Measurements from ENCODE around the gene PGLYRP1. TPM values are rescaled to one million over a fixed set of nuclear protein-coding genes. Genes with fewer than 3 reads are reported as not detected.
A peak's percentile ranks its signal among the peaks of the same experiment; 100 is the strongest.

The PGLYRP1 gene
- total RNA-seq, 2 donors from 2014 or later: not detected

DNA sequence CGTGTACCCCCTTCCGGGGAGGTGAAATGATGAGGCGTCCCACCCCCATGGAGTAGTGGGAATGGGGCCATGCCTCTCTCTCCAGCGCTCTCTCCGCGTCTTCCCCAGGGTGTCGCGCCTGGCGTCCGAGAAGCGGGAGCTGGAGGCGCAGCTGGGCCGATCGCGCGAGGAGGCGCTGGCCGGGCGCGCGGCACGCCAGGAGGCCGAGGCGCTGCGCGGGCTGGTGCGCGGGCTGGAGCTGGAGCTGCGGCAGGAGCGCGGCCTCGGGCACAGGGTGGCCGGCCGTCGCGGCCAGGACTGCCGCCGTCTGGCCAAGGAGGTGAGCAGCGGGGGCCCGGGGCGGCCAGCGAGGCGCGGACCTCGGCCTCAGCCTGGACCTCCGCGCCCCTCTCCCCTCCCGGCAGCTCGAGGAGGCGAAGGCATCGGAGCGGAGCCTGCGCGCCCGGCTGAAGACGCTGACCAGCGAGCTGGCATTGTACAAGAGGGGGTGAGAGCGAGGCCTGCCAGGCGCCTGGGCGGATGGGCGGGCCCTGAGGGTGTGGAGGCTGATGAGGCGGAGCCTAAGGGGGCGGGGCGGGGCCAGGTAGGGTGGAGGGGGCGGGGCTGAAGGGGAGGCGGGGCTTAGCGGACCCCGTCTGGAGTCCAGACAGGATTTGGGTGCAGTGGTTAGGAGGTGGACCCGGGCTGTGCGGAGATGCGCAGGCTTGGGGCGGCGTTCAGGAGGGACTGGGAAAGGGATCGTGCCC lies 7.7 kb downstream of the PGLYRP1 start:
- DNase-seq (peak; percentile 81 to 90), ATAC-seq (peak; percentile 89)
- intact Hi-C loops (cut with DNase I, micrococcal nuclease): no loop called here

DNA sequence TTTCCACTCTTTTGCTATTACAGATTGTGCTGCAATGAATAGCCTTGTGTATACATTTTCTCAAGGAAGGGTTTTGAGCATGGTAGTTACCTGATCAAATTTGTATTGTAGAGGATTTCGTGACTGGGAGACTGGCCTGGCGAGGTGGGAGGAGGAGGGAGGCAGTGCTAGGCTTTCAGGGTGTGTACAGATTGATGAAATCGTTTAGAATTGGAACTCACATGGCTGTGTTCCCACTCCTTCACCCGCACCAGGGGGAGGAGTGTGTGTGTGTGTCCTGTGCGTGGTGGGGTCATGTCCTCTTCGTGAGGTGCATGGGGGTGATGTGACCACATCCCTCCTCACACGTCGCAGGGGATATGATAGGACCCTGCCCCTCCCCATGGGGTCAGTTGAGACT lies 8.3 kb downstream of the PGLYRP1 start:
- ATAC-seq (no peak), DNase-seq (no peak)
- intact Hi-C loops (cut with DNase I, micrococcal nuclease): no loop called here

DNA sequence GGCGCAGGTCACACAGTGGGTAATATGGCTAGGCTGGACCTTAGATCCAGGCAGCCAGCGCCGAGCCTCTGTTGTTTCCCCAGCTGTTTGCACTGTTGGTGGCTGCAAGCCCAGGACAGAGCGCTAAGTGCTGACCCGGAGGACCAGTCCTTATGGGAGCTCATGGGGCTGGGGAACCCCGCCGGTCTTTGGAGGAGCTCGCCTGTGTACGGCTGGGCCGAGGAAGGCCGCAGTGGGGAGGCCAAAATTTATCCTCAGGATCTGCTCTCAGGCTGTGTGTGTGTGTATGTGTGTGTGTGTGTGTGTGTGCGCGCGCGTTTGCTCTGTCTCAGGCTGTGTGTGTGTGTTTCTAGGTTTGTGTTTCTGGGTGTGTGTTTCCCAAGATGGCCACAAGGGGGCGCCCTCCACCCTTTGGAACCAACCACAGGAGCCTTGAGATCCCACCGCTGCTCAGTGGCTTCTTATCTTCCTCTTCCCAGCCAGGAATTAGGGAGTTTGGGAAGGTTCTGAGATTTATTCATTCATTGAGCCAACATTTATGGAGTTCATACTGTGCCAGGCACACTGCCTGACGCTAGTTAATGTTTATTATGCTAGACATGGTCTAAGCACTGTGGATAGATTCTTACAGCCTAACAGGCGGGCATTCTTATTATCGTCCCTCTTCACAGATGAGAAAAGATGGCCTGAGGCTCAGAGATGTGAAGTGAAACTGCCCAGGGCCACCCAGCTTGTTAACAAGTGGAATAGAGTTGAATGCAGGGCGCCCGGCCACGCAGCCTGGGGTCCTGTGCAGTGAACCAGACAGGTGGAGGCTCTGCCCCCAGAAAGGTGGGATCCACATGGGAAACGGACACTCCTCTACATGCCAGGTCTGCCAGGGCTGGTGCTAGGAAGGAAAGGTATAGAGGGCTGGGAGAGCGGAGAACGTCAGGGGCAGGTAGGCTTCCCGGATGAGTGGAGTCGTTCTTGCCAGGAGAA lies 13.0 kb downstream of the PGLYRP1 start:
- intact Hi-C loops (cut with DNase I, micrococcal nuclease): no loop called here
- peak; percentile 85 for ATAC-seq
- DNase-seq: peak in 1 of 2 donors; percentile 73

DNA sequence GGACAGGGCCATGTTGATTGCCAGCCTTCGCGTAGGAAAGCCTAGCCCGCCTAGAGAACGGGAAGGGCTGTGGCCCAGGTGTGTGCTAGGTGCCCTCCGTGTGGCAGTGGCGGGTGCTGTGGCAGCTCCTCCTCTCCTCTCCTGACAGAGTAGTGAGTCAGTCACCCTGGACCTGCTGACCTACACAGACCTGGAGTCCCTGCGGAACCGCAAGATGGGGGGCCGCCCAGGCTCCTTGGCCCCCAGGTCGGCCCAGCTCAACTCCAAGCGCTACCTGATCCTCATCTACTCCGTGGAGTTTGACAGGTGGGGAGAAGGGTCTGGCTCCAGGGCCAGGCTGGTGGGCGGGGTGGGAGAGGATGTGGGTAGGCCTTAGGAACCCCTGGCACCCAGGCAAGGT lies 16.4 kb downstream of the PGLYRP1 start:
- DNase-seq: no peak
- intact Hi-C loops (cut with DNase I, micrococcal nuclease): no loop called here
- ATAC-seq: no peak

DNA sequence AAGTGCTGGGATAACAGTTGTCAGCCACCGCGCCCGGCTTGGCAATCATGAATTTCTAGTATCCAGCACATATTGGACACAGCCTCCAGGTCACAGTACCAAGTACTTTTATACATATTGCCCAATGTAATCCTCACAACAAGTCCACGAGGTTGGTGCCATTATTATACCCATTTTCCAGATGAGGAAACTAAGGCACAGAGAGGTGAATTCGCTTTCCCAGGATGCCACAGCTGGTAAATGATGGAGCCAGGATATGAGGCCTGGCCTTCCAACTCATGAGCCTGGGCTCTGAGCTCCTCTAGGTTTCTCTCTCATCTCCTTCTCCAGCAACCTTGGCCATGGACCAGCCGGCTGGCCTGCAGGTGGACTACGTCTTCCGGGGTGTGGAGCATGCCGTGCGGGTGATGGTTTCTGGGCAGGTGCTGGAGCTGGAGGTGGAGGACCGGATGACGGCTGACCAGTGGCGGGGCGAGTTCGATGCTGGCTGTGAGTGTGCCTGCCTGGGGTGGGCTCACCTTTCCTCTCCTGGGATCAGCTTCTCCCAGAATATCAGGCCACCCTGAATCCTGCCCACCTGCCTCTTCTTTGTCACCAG lies 20.1 kb downstream of the PGLYRP1 start:
- intact Hi-C loops (cut with DNase I, micrococcal nuclease): no loop called here
- ATAC-seq: no peak

DNA sequence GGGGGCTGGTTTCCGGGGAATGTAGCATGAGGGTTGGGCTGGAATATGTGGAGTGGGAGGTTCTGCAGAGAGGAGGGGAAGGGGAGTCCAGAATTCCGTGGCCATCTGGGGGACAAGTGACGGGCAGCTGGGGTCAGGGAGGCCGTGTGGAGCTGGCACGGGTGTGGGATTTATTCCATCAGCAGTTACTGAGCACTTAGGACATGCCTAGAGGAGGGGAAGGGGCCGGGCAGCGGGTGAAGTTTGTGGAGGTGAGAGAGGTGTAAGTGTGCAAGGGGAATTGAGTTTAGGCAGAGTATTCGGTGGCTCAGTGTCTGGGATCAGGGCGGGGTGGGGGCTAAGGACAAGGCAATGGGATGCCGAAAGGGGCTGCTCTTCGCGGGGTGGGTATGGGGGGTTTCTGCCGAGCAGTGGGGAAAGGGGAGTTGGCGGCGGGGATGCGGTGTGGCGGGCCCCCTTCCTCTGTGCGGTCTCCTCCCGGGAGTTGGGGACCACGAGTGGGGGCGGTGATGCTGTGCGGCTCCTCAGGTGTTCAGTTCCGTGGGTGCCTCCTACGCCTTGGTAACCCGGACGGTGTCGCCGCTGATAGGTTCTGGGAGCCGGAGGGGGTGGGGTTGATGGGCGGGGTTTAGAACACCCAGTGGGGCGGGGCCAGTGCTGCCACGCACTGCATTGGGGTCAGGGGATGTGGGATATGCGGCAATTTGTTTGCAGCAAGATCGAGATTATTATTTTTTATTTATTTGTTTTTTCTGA lies 22.2 kb downstream of the PGLYRP1 start:
- ATAC-seq (peak; percentile 96), DNase-seq (peak; percentile 58 to 84)
- intact Hi-C loops (cut with DNase I, micrococcal nuclease): no loop called here

More for the DNA sequence above, 20.1 kb downstream of the PGLYRP1 start:
- no peak for DNase-seq

DNA sequence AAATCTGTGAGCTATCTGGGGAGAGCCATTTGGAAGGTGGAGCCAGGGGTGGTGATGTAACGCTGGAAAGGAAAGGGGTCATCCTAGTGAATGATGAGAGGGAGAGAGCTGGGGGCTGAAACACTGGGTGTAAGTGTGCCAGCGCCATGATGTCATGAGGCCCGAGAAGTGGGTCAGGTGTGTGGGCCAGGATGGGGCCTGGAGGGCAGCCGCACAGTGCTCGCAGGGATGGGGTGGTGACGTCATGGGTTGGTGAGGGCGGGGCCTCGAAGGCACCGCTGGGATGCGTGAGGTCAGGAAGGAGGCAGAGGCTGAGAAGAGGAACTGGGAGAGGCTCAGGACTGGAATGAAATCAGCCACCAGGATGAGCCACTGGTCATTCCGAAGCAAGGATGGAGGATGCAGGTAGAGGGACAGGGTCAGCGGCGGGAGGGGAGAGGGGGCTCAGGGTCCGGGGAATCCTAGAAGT lies 23.2 kb downstream of the PGLYRP1 start:
- intact Hi-C loops (cut with DNase I, micrococcal nuclease): no loop called here
- no peak for DNase-seq
- ATAC-seq: no peak

DNA sequence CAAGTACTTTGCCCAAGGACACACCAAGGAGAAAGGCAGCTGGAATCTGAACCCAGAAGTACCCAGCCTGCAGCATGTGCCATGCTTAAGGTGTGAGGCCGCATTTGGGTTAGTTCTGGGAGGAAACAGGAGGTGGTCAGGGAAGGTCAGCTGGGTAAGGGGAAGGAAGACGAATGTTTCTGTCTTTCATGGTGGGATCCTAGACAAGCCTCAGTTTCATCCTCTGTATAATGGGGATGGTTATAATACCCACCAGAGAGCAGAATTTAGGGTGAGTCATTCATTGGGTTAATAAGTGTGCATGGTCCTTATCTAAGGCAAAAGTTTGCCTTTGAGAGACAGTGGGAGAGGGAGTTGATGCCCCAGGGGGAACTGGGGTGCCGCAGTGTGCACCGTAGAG lies 24.0 kb downstream of the PGLYRP1 start:
- intact Hi-C loops (cut with DNase I, micrococcal nuclease): no loop called here
- DNase-seq (no peak), ATAC-seq (no peak)

DNA sequence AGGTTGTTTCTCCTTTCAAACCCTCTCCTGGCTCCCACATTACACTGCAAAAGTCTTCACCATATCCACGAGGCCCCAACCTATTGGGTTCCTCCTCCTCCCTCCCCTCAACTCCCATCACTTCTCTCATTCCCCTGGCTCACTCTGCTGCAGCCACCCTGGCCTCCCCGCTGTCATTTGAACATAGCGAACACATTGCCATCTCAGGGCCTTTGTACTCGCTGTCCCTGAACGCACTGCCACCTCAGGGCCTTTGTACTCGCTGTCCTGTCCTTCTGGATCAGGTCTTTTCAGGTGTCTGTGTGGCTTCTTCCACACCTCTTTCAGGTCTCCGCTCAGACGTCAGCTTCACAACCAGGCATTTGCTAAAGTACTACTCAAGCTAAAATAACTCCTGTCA lies 25.9 kb downstream of the PGLYRP1 start:
- ATAC-seq (no peak), DNase-seq (no peak)
- intact Hi-C loops (cut with DNase I, micrococcal nuclease): no loop called here

DNA sequence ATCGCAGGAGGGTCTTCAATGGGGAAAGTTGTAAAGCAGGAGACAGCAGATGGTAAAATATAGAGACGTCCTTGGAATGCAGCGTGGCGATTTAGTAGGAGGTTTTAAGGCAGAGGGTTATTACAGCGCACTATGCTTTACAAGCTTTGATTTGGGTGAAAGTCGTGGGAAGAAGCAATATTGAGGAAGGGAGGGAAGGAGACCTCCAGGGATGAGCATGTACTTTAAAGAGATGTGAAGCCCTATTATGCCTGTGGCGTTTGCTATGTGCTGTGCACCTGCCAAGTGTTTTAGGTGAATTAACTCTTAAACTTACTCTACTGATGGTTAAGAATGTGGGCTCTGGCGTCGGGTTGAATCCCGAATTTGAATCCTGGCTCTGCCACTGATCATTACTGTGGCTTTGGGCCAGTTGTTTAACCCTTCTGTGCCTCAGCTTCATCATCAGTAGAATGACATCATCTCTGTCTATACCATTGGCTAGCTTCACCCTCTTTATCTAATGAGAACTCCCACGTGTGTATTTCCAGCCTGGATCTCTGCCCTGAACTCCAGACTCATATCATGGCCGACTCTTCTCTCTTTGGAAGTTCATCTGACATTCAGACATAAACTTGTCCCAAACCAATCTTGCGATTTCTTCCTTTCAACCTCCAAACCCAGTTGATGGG lies 27.0 kb downstream of the PGLYRP1 start:
- no peak for DNase-seq
- intact Hi-C loops (cut with DNase I, micrococcal nuclease): no loop called here
- ATAC-seq: no peak

DNA sequence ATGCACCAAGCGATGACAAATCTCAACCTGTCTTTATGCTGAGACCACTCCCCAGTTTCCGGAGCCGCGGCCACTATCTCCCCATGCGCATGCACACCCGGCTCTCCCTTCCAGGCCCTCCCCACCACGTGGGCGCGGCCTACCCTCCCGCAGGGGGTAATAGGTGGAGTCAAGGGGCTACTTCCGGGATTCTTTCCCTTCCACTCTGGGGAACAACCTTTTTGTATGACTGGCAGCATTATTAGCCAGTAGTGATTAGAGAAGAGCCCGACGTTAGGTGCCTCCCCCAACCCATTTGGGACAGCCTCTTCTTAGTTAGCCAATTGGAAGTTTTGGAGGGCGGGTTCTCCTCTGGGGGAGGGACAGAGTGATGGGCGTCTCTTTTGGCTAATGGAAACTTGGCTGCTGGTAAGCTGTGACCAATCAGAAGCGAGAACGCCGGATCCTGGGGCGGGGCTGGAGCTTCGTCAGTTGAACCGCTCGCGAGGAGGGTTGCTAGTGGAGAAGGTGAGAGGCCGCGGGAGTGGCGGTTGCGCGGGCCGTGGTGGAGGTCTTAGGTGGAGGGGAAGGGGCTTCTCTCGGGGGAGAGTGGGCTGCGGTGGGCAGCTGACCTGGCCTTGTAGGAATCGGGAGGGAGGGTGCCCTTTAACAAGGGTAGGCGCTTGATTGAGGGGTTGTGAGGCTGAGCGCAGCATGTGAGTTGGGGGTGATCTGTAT lies 27.7 kb downstream of the PGLYRP1 start, which contains the start of gene CCDC61:
CCDC61 (plus strand) TSS at position 470 of the 717 bp plus-strand sequence. CDS start 7,552 bp downstream, outside the sequence.
- peak; percentile 95 for DNase-seq
- ATAC-seq: peak; percentile 95
- intact Hi-C loops (cut with DNase I, micrococcal nuclease): no loop called here

DNA sequence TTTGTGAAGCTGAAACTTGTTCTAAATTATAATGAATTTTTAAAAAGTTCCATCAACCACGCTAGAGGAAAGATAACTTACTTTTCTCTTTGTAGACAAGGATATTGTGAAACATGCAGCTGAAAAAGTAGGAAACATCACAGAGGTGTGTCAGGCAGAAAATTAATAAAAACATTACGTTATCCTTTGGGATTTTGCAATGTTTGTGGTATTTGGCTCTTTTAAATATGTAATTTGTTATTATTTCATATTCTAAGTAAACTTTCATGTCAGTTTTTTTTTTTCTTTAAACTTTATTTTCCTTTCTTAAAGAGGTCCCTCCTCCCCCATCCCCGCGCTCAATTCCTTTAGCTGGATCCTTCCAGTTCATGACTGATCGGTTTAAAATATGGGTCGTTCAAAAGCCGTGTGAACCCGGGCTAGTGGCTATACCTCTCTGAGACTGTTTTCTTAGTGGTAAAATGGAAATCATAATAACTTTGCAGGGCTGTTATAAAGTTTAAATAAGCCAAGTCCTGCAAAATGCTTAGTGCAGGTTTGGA lies 28.3 kb downstream of the PGLYRP1 start:
- peak; percentile 3 for ATAC-seq
- intact Hi-C loops (cut with DNase I, micrococcal nuclease): no loop called here

DNA sequence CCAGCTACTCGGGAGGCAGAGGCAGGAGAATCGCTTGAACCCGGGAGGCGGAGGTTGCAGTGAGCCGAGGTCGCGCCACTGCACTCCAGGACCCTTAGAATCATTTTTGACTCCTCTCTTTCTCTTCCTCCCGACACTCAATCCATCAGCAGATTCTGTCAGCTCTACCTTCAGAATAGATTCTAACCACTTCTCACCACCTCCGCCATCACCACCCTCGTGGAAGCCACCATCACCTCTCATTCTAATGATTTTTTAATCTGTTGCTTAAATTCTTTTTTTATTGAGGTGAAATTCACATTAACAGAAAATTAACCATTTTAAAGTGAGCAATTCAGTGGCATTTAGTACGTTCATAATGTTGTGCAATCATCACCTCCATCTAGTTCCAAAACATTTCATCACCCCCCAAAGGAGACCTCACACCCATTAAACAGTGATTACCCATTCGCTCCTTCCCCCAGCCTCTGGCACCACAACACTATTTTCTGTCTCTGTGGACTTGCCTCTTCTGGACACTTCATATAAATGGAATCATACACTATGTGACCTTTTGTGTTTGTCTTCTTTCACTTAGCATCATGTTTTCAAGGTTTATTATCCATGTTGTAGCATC lies 32.6 kb downstream of the PGLYRP1 start:
- DNase-seq (no peak), ATAC-seq (no peak)
- intact Hi-C loops (cut with DNase I, micrococcal nuclease): no loop called here

More for the DNA sequence above, 28.3 kb downstream of the PGLYRP1 start:
- DNase-seq: no peak

DNA sequence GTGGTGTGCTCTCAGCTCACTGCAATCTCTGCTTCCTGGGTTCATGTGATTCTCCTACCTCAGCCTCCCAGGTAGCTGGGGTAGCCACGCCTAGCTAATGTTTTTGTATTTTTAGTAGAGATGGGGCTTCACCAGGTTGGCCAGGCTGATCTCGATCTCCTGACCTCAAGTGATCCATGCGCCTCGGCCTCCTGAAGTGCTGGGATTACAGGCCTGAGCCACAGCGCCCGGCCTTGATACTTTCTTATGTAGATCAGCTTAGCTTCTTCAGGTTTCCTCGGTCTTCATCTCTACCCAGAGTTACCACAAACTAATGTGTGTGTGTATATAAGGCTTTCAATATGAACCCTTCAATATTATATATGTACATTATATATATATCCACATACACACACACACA lies 37.5 kb downstream of the PGLYRP1 start:
- intact Hi-C loops (cut with DNase I, micrococcal nuclease): no loop called here
- DNase-seq: no peak
- no peak for ATAC-seq

DNA sequence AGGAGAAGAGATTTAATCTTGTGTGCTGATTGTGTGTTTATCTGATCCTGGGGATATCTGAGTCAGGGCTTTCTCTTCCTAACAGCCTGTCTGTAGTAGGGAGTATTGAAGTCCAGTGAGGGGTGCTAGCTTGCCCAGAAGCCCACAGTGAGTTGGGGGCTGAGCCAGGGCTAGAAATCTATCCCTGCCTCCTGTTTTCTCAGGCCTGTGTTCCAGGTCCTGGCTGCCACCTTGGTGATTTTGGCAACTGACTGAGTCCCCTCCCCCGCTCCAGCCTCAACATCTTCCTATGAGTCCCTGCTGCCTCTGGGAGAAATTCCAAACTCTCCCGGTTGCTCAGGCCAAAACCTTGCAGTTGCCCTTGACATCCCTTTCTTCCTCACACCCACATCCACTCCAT lies 41.5 kb downstream of the PGLYRP1 start:
- ATAC-seq: no peak
- DNase-seq: no peak
- intact Hi-C loops (cut with DNase I, micrococcal nuclease): no loop called here

DNA sequence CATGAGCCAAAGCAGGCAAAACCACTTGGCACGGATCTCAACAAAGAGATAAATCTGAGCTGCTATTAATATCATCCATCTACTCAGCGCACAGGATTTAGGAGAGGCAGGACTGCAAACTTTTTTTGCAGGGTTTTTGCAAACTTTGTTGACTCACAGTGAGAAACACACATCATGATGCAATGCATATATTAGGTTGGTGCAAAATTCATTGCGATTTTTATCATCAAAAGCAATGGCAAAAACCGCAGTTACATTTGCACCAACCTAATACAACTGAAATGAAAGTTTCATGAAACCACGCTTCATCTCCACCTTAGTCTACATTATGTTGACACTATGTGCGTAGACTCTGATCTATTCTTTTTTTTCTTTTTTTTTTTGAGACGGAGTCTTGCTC lies 44.7 kb downstream of the PGLYRP1 start:
- ATAC-seq (no peak), DNase-seq (no peak)

DNA sequence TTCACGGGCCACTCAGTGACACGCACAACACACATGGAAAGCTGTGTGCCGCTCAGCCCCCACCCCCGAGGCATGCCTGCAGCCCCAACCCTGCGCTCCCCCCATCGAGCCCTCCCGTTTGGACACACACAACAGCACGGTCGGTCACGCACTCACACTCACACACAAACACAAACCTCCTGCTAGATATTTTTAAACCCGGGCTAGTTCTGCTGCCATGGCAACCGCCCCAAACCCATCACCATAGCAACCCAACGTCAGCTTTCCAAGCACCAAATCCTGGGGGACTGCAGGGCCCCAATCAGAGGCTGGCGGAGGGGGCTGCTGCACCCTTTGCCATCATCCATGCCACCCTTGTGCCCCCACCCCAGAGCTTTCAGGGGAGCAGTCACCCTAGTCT lies 46.7 kb downstream of the PGLYRP1 start:
- DNase-seq (no peak), ATAC-seq (no peak)
- intact Hi-C loops (cut with DNase I, micrococcal nuclease): no loop called here

More for the DNA sequence above, 44.7 kb downstream of the PGLYRP1 start:
- intact Hi-C loops (cut with DNase I, micrococcal nuclease): no loop called here
